ENCODE data around the gene MAGI3. TPM values are rescaled to one million over a fixed set of nuclear protein-coding genes. Genes with fewer than 3 reads are reported as not detected.
A peak's percentile ranks its signal among the peaks of the same experiment; 100 is the strongest.

The MAGI3 gene
- total and polyA plus RNA-seq, 2 of the 13 experiments (the other 11 are each of a cell fraction or from before 2014, with no cell fraction given), result 4.0 to 11.8 TPM

DNA sequence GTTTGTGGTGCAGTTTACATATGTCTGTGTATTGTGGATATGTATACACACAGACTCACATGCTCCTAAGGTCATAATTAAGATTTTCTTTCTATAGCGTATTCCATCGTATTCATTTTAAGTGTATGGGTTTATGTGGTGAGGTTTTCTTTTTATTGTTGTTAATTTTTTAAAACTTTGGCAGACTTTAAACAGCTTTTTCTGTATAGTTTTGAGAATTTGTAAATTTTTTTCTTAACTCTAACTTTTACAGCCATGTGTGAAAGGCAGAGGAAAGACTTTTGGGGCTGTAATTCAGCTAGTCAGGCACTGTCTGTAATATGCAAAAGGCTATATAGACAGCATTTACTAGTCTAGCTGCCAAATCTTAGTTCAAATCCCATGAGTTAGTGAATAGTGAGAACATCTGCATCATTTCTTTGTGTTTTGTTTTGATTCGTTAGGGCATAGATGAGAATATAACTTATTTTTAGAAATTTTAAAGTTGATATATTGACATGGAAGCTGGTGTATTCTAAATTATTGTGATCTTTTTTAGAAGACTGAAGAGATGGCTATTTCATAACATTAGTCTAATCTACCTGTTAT, 2.3 kb downstream of the MAGI3 start:
- Histone ChIP-seq H3K4me1 (ENCODE audit: insufficient read depth, low read length) (peaks cover 58% of the 10 kb centered on the region), H3K36me3 (replicated peaks in 1 of 2; ENCODE audit: control insufficient read depth in 1 of 2, insufficient read depth in 2 of 2, low read length in 2 of 2) (no peaks in the 10 kb centered on the region), H3K4me2 (ENCODE audit: low read depth, low read length) (peak overlapping the region; percentile 77), H3K27me3 (ENCODE audit: control insufficient read depth in 1 of 2, insufficient read depth in 2 of 2, low read length in 2 of 2) (no peaks in the 10 kb centered on the region; a peak in 1 of 5 replicates), H3K9ac (ENCODE audit: insufficient read depth, low read depth, low read length) (peak overlapping the region; percentile 84; the same call in 1 of the 2 replicates), H4K20me1 (ENCODE audit: insufficient read depth, low read length) (peaks cover 5% of the 10 kb centered on the region; the same call in 1 of the 2 replicates), H3K79me2 (ENCODE audit: insufficient read depth, low read length) (peaks cover 69% of the 10 kb centered on the region), H2AFZ (ENCODE audit: low read length) (no peak overlapping the region), H3K27ac (ENCODE audit: extremely low read length, insufficient read depth, low read length) (peak overlapping the region; percentile 47), H3K4me3 (replicated peaks in 1 of 3; ENCODE audit: insufficient read depth in 1 of 3, low read depth in 2 of 3, low read length in 3 of 3) (peak overlapping the region; percentile 66 to 89 (median 77); a peak in 5 of 6 replicates), H3K9me3 (ENCODE audit: low read length) (no peaks in the 10 kb centered on the region)
- no peak for DNase-seq (ENCODE audit: low spot score)
- BruUV-seq (replicated peaks), result no TSS peak
- TF ChIP-seq, protein P1, sequence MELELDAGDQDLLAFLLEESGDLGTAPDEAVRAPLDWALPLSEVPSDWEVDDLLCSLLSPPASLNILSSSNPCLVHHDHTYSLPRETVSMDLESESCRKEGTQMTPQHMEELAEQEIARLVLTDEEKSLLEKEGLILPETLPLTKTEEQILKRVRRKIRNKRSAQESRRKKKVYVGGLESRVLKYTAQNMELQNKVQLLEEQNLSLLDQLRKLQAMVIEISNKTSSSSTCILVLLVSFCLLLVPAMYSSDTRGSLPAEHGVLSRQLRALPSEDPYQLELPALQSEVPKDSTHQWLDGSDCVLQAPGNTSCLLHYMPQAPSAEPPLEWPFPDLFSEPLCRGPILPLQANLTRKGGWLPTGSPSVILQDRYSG (CRISPR knock-in tag; IDR thresholded peaks at IDR 0.05), result no peak
- no peak for TF ChIP-seq KDM5A (IDR thresholded peaks at IDR 0.05; ENCODE audit: borderline replicate concordance, low read length)
- TF ChIP-seq, protein P2, sequence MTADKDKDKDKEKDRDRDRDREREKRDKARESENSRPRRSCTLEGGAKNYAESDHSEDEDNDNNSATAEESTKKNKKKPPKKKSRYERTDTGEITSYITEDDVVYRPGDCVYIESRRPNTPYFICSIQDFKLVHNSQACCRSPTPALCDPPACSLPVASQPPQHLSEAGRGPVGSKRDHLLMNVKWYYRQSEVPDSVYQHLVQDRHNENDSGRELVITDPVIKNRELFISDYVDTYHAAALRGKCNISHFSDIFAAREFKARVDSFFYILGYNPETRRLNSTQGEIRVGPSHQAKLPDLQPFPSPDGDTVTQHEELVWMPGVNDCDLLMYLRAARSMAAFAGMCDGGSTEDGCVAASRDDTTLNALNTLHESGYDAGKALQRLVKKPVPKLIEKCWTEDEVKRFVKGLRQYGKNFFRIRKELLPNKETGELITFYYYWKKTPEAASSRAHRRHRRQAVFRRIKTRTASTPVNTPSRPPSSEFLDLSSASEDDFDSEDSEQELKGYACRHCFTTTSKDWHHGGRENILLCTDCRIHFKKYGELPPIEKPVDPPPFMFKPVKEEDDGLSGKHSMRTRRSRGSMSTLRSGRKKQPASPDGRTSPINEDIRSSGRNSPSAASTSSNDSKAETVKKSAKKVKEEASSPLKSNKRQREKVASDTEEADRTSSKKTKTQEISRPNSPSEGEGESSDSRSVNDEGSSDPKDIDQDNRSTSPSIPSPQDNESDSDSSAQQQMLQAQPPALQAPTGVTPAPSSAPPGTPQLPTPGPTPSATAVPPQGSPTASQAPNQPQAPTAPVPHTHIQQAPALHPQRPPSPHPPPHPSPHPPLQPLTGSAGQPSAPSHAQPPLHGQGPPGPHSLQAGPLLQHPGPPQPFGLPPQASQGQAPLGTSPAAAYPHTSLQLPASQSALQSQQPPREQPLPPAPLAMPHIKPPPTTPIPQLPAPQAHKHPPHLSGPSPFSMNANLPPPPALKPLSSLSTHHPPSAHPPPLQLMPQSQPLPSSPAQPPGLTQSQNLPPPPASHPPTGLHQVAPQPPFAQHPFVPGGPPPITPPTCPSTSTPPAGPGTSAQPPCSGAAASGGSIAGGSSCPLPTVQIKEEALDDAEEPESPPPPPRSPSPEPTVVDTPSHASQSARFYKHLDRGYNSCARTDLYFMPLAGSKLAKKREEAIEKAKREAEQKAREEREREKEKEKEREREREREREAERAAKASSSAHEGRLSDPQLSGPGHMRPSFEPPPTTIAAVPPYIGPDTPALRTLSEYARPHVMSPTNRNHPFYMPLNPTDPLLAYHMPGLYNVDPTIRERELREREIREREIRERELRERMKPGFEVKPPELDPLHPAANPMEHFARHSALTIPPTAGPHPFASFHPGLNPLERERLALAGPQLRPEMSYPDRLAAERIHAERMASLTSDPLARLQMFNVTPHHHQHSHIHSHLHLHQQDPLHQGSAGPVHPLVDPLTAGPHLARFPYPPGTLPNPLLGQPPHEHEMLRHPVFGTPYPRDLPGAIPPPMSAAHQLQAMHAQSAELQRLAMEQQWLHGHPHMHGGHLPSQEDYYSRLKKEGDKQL (CRISPR knock-in tag; IDR thresholded peaks at IDR 0.05; ENCODE audit: low read depth), result no peak
- no peak for TF ChIP-seq GATAD2A (CRISPR knock-in tag; IDR thresholded peaks at IDR 0.05)
- TF ChIP-seq HDAC6 (IDR thresholded peaks at IDR 0.05; ENCODE audit: low read depth, low read length), result no peak
- no peak for TF ChIP-seq ETV5 (CRISPR knock-in tag; IDR thresholded peaks at IDR 0.05; ENCODE audit: borderline replicate concordance)
- TF ChIP-seq, protein P3, sequence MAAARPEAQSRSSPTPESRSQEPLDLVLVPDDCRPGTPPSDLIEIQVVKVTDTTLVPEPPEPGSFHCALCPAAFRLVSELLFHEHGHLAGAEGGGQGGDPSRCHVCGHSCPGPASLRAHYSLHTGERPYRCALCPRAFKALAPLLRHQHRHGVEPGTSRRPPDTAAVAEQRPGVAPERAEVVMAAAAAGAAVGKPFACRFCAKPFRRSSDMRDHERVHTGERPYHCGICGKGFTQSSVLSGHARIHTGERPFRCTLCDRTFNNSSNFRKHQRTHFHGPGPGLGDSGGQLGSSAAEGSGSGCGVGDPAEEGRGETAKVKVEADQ (CRISPR knock-in tag; IDR thresholded peaks at IDR 0.05; ENCODE audit: borderline replicate concordance), result no peak
- TF ChIP-seq RELA (CRISPR knock-in tag; IDR thresholded peaks at IDR 0.05), result no peak
- TF ChIP-seq ZBTB42 (CRISPR knock-in tag; IDR thresholded peaks at IDR 0.05), result no peak
- no peak for TF ChIP-seq EZH2 (conservative IDR thresholded peaks at IDR 0.05; ENCODE audit: low read depth, low read length)
- TF ChIP-seq ZNF749 (CRISPR knock-in tag; IDR thresholded peaks at IDR 0.05; ENCODE audit: borderline replicate concordance), result no peak
- TF ChIP-seq ZFP36L2 (CRISPR knock-in tag; IDR thresholded peaks at IDR 0.05), result no peak
- in situ Hi-C loops (cut with HindIII; ENCODE audit: extremely low pct_ligation_motif_present, low pct_unique_long_range_greater_than_20kb) (loop anchor here (10.0 kb wide), 1 partner anchor 248 kb away; no protein-coding TSS in a partner anchor), intact Hi-C loops (cut with micrococcal nuclease; ENCODE audit: unreplicated experiment) (no loop called here)
- FAIRE-seq, result no peak
- 25% methylated on average over 3 of the region's 3 CpGs for WGBS (ENCODE audit: low lambda C conversion rate)
- CTCF ChIA-PET (ENCODE audit: low intra/inter-chr PET ratio, low total read pairs), result no interaction called here
- ATAC-seq, result no peak
- POLR2A ChIA-PET, result interaction anchor here (1.1 to 1.3 kb wide), 2 partner anchors 46 to 246 kb away, joined by 3 read pairs; no protein-coding TSS in a partner anchor
